ENCODE measurements around the gene NEUROG3. TPM values are rescaled to one million over a fixed set of nuclear protein-coding genes. Genes with fewer than 3 reads are reported as not detected.

Gene NEUROG3, protein sequence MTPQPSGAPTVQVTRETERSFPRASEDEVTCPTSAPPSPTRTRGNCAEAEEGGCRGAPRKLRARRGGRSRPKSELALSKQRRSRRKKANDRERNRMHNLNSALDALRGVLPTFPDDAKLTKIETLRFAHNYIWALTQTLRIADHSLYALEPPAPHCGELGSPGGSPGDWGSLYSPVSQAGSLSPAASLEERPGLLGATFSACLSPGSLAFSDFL
- 1 to 10 TPM in 2 of 4 donors, not detected in 2; 1.1 to 1.2 TPM for total RNA-seq

DNA sequence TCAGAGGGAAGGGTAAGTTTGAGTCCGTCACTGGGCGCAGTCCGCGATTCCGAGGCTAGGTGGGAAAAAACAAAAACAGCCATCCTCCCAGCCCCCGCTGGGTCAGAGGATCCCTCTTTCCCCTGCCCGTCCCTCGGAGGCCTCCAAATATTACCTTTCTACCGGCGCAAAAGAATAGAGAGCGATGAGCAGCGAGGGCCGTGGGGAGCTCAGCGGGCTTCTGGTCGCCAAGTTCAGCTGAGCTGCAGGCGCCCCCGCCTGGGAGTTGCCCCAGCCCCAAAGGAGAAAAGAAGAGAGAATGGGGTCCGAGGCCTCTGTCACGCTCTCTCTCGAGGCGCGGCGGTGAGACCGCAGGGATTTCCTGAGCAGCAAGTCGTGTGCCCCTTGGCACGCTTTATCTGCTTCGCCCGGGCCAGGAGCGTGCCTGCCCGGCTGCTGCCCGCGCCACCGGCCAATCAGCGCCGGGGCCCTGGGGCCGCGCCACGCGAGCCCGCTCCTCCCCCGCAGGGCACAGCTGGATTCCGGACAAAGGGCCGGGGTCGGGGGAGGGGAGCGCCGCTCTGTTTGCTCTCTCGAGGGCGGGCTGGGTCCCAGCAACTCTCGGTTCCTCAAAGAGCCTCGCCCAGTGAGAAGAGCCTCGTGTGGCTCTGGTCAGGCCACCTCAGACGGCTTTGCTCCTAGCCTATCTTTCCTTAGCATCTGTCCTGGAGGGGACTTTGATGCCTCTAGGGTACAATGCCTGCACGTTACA lies at the start of gene NEUROG3:
NEUROG3 (minus strand) TSS at position 367 of the 751 bp plus-strand sequence. CDS start 379 bp downstream, outside the sequence.
- Histone ChIP-seq H3K36me3 (no peaks in the 10 kb centered on the region), H3K27me3 (peaks cover 0 to 45% of the 10 kb centered on the region in 2 donors), H3K4me3 (peak within 1 kb of the TSS; percentile 21 to 44 (median 40)), H3K27ac (no peak within 1 kb of the TSS), H3K4me1 (peaks cover 0 to 18% (median 2%) of the 10 kb centered on the region in 4 donors), H3K9me3 (peaks cover 0 to 3% (median 0%) of the 10 kb centered on the region in 4 donors)
- no peak for TF ChIP-seq CTCF (IDR thresholded peaks at IDR 0.05)
- no peak for TF ChIP-seq POLR2A (IDR thresholded peaks at IDR 0.05)
- no peak for DNase-seq

DNA sequence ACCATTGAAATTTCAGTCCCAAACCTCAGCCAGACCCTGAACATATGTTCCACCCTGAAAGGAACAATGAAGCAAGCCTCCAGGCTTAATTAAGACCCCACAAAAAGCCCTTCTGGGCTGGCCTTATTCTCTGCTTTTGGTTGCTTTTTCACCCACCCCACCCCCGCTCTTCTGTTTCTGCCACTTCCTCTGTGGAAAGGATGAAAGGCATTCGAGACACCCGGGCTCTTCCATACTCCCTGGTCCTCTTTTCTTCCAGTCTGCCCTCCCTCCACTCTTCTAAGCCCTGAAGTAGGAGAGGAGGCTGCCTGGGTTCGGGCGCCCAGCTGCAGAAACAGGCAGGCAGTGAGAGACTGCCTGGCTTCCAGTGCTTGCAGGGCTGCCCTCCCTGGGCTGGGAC lies 47.4 kb upstream of the NEUROG3 start:
- no peak for DNase-seq
- Histone ChIP-seq H3K27me3 (no peaks in the 10 kb centered on the region), H3K9me3 (no peaks in the 10 kb centered on the region)

DNA sequence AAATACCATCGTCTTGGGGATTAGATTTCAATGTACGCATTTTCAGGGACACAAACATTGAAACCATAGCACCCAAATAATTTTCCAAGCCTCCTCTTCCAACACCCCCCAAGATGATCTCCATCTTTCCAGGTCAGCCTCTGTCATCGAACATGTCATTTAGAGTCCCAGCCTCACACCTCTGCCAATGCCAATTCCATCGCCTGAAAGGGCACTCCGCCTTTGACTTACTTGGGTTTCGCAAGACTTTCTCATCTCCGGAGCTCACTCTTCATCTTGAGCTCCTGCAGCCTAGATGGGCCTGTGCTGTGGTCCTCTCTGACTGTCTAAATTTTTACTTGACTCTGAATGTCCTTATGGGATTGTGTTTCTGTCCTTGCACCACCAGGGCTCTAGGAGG lies 46.4 kb upstream of the NEUROG3 start:
- no peaks in the 10 kb centered on the region for H3K27me3 ChIP-seq
- DNase-seq = no peak
- H3K4me3 ChIP-seq = no peak overlapping the region
- H3K4me1 ChIP-seq = no peaks in the 10 kb centered on the region
- H3K36me3 ChIP-seq = no peaks in the 10 kb centered on the region
- TF ChIP-seq CTCF (IDR thresholded peaks at IDR 0.05) = no peak
- TF ChIP-seq POLR2A (IDR thresholded peaks at IDR 0.05) = no peak
- H3K9me3 ChIP-seq = no peaks in the 10 kb centered on the region
- H3K27ac ChIP-seq = no peak overlapping the region

More for the DNA sequence above, 47.4 kb upstream of the NEUROG3 start:
- TF ChIP-seq POLR2A (IDR thresholded peaks at IDR 0.05) (no peak), CTCF (IDR thresholded peaks at IDR 0.05) (no peak)
- H3K4me1 ChIP-seq = no peaks in the 10 kb centered on the region
- H3K27ac ChIP-seq = no peak overlapping the region
- no peak overlapping the region for H3K4me3 ChIP-seq
- no peaks in the 10 kb centered on the region for H3K36me3 ChIP-seq

- TF ChIP-seq CTCF (IDR thresholded peaks at IDR 0.05) = no peak
- no peak for TF ChIP-seq POLR2A (IDR thresholded peaks at IDR 0.05)
- H3K27me3 ChIP-seq = no peaks in the 10 kb centered on the region
- H3K9me3 ChIP-seq = no peaks in the 10 kb centered on the region
- H3K4me3 ChIP-seq = no peak overlapping the region
- no peaks in the 10 kb centered on the region for H3K4me1 ChIP-seq
- DNase-seq = no peak
- no peaks in the 10 kb centered on the region for H3K36me3 ChIP-seq
- H3K27ac ChIP-seq = no peak overlapping the region
Observed at GRCh38 chr10:69618746-69619145, 45.5 kb upstream of the NEUROG3 start.

DNA sequence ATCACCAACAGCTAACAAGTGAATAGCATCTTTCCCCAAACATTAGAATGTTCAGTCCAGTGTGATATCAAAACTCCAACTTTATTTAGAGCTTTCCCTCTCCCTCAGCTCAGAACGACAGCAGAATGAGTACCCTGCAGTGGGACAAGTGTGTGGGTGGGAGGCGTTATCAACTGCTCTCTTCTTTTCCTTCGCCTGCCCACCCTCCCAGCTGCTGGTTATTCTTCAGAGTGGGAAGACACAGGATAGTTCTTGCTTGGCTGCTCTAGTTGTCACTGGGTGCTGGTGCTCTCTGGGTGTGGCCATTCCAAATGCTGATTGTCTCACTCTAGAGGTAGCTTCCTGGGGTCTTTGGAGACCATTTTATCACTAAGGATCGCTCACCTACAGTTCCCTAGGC lies 43.1 kb upstream of the NEUROG3 start:
- DNase-seq = no peak
- Histone ChIP-seq H3K27me3 (no peaks in the 10 kb centered on the region), H3K4me1 (no peaks in the 10 kb centered on the region), H3K4me3 (no peak overlapping the region), H3K27ac (no peak overlapping the region), H3K9me3 (no peaks in the 10 kb centered on the region), H3K36me3 (no peaks in the 10 kb centered on the region)
- TF ChIP-seq POLR2A (IDR thresholded peaks at IDR 0.05) = no peak
- TF ChIP-seq CTCF (IDR thresholded peaks at IDR 0.05) = no peak
